ENCODE results near the gene CUL5.
"Not testable (repeated sequence)": the region's sequence is repeated elsewhere in the genome, so short reads cannot be mapped to it uniquely, and the experiment has no call there.

The CUL5 gene

GRCh38 chr11:108117746-108118371, 109.2 kb downstream of the CUL5 start:
- DNase-seq = no peak

- not testable (repeated sequence) for DNase-seq
These were observed 112.2 kb downstream of the CUL5 start for GRCh38 chr11:108120936-108121273.

GRCh38 chr11:108121274-108122155, 112.8 kb downstream of the CUL5 start, which contains the start of gene ACAT1:
Gene ACAT1, plus strand, starts transcription at chr11:108121567. Its CDS starts 40 bp downstream, at chr11:108121607.
- peak; percentile 90 for DNase-seq

- DNase-seq = no peak
These were observed 113.5 kb downstream of the CUL5 start for GRCh38 chr11:108122166-108122628.

- no peak for DNase-seq
These were observed 116.4 kb downstream of the CUL5 start for GRCh38 chr11:108125096-108125495.

GRCh38 chr11:108128772-108129171, 120.1 kb downstream of the CUL5 start:
- DNase-seq = no peak

- no peak for DNase-seq
These were observed 123.3 kb downstream of the CUL5 start for GRCh38 chr11:108131993-108132392.

- DNase-seq = not testable (repeated sequence)
These were observed 124.4 kb downstream of the CUL5 start for GRCh38 chr11:108132993-108133538.

GRCh38 chr11:108135845-108136544, 127.3 kb downstream of the CUL5 start:
- no peak for DNase-seq

GRCh38 chr11:108137212-108137611, 128.5 kb downstream of the CUL5 start:
- no peak for DNase-seq

GRCh38 chr11:108142304-108142703, 133.6 kb downstream of the CUL5 start:
- no peak for DNase-seq

- no peak for DNase-seq
These were observed 135.9 kb downstream of the CUL5 start for GRCh38 chr11:108144615-108145014.

GRCh38 chr11:108147150-108147549, 138.5 kb downstream of the CUL5 start:
- DNase-seq = no peak

GRCh38 chr11:108148556-108148955, 139.9 kb downstream of the CUL5 start:
- DNase-seq = no peak

GRCh38 chr11:108154591-108154990, 145.9 kb downstream of the CUL5 start:
- no peak for DNase-seq
